ENCODE data around the gene ZNF791.

Gene ZNF791

GRCh38 chr19:12652219-12652618 is 41.5 kb downstream of the ZNF791 start:
- Histone ChIP-seq H4K91ac (ENCODE audit: low read depth, low read length) (no peak overlapping the region), H3K36me3 (ENCODE audit: control insufficient read depth in 1 of 2, insufficient read depth in 2 of 2, low read length in 2 of 2) (peaks cover 31 to 34% of the 10 kb centered on the region in 2 experiments), H3K14ac (ENCODE audit: low read length) (no peak overlapping the region), H3K4me2 (ENCODE audit: low read length) (no peak overlapping the region), H3K27ac (ENCODE audit: low read depth, low read length) (no peak overlapping the region), H3K27me3 (ENCODE audit: insufficient read depth, low read length) (no peaks in the 10 kb centered on the region), H3K79me1 (ENCODE audit: low read length) (no peaks in the 10 kb centered on the region), H4K8ac (ENCODE audit: low read depth, low read length) (no peak overlapping the region), H2AK5ac (ENCODE audit: low read length) (no peak overlapping the region), H2BK12ac (ENCODE audit: low read length) (no peak overlapping the region), H4K12ac (ENCODE audit: low read depth, low read length) (no peak overlapping the region), H2BK120ac (ENCODE audit: insufficient read depth, low read length, poor library complexity) (no peak overlapping the region), H3K18ac (ENCODE audit: low read length) (no peak overlapping the region), H3K9ac (ENCODE audit: low read length) (no peak overlapping the region), H3K4me1 (ENCODE audit: control insufficient read depth in 1 of 2, insufficient read depth in 2 of 2, low read length in 2 of 2) (no peaks in the 10 kb centered on the region), H3K4ac (ENCODE audit: low read depth, low read length) (no peak overlapping the region), H2AFZ (ENCODE audit: insufficient read depth, low read length, poor library complexity) (no peak overlapping the region), H3K79me2 (ENCODE audit: control insufficient read depth, insufficient read depth, low read length, poor library complexity) (no peaks in the 10 kb centered on the region), H3K4me3 (ENCODE audit: low read depth, low read length) (no peak overlapping the region), H2BK5ac (ENCODE audit: low read depth, low read length, poor library complexity) (no peak overlapping the region), H3K23ac (ENCODE audit: low read length) (no peak overlapping the region), H3K9me3 (ENCODE audit: insufficient read depth, low read depth, low read length) (peaks cover 2% of the 10 kb centered on the region)
- DNase-seq: no peak
- no CpG with 5 or more reads among the region's 6 CpGs for WGBS (ENCODE audit: extremely low coverage, insufficient coverage, insufficient read length)

GRCh38 chr19:12655546-12655945 is 44.8 kb downstream of the ZNF791 start:
- Histone ChIP-seq H4K12ac (ENCODE audit: low read depth, low read length) (no peak overlapping the region), H3K79me1 (ENCODE audit: low read length) (no peaks in the 10 kb centered on the region), H3K18ac (ENCODE audit: low read length) (no peak overlapping the region), H2BK5ac (ENCODE audit: low read depth, low read length, poor library complexity) (no peak overlapping the region), H3K27ac (ENCODE audit: low read depth, low read length) (no peak overlapping the region), H2AFZ (ENCODE audit: insufficient read depth, low read length, poor library complexity) (no peak overlapping the region), H3K23ac (ENCODE audit: low read length) (no peak overlapping the region), H3K4me1 (ENCODE audit: control insufficient read depth in 1 of 2, insufficient read depth in 2 of 2, low read length in 2 of 2) (no peaks in the 10 kb centered on the region), H3K4me3 (ENCODE audit: low read depth, low read length) (no peak overlapping the region), H4K8ac (ENCODE audit: low read depth, low read length) (no peak overlapping the region), H2BK120ac (ENCODE audit: insufficient read depth, low read length, poor library complexity) (no peak overlapping the region), H3K4me2 (ENCODE audit: low read length) (no peak overlapping the region), H3K9me3 (ENCODE audit: insufficient read depth, low read depth, low read length) (peaks cover 1% of the 10 kb centered on the region), H2BK12ac (ENCODE audit: low read length) (no peak overlapping the region), H3K9ac (ENCODE audit: low read length) (no peak overlapping the region), H3K14ac (ENCODE audit: low read length) (no peak overlapping the region), H2AK5ac (ENCODE audit: low read length) (no peak overlapping the region), H4K91ac (ENCODE audit: low read depth, low read length) (no peak overlapping the region), H3K4ac (ENCODE audit: low read depth, low read length) (no peak overlapping the region), H3K36me3 (ENCODE audit: control insufficient read depth in 1 of 2, insufficient read depth in 2 of 2, low read length in 2 of 2) (peaks cover 38 to 41% of the 10 kb centered on the region in 2 experiments), H3K79me2 (ENCODE audit: control insufficient read depth, insufficient read depth, low read length, poor library complexity) (no peaks in the 10 kb centered on the region), H3K27me3 (ENCODE audit: insufficient read depth, low read length) (no peaks in the 10 kb centered on the region)
- no peak for DNase-seq
- whole genome bisulfite sequencing (ENCODE audit: extremely low coverage, insufficient coverage, insufficient read length): no CpG with 5 or more reads among the region's 8 CpGs

DNA sequence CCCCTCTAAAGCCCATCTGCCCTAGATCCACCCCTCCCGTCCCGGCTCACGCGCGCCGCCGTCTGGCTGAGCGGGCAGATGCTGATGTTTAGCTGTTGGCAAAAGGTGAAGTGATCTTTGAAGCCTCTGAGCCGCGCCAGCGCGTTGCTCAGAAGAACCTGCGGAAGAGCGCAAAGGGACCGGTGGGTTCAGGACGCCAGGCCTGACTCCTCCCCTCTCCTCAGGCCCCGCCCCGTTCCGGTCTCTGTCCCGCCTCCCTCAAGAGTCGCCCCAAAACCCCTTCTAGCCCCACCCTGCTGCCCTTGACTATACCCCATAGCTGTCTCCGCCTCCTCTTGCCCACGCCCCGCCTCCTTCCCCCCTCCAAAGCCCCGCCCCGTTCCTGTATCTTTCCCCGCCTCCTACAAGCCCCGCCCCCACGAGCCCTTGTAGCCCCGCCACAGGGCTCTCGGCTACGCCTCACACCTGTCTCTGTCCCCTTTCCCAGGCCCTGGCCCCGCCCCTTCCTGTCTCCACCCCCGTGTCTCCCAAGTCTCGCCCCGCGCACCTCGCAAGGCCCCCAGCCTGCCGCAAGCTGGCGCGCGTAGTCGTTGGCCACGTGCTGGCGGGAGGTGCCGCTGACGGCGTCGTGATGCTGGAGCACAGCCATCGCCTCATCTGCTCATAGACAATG is 46.3 kb downstream of the ZNF791 start:
- Histone ChIP-seq H2BK5ac (ENCODE audit: low read depth, low read length, poor library complexity) (no peak overlapping the region), H2BK12ac (ENCODE audit: low read length) (no peak overlapping the region), H2AK5ac (ENCODE audit: low read length) (no peak overlapping the region), H3K4me1 (ENCODE audit: control insufficient read depth in 1 of 2, insufficient read depth in 2 of 2, low read length in 2 of 2) (no peaks in the 10 kb centered on the region), H4K8ac (ENCODE audit: low read depth, low read length) (no peak overlapping the region), H3K79me1 (ENCODE audit: low read length) (no peaks in the 10 kb centered on the region), H3K9me3 (ENCODE audit: insufficient read depth, low read depth, low read length) (peaks cover 1% of the 10 kb centered on the region), H2AFZ (ENCODE audit: insufficient read depth, low read length, poor library complexity) (no peak overlapping the region), H3K79me2 (ENCODE audit: control insufficient read depth, insufficient read depth, low read length, poor library complexity) (no peaks in the 10 kb centered on the region), H3K4ac (ENCODE audit: low read depth, low read length) (no peak overlapping the region), H4K91ac (ENCODE audit: low read depth, low read length) (no peak overlapping the region), H3K9ac (ENCODE audit: low read length) (no peak overlapping the region), H3K14ac (ENCODE audit: low read length) (no peak overlapping the region), H3K23ac (ENCODE audit: low read length) (no peak overlapping the region), H4K12ac (ENCODE audit: low read depth, low read length) (no peak overlapping the region), H3K27ac (ENCODE audit: low read depth, low read length) (no peak overlapping the region), H3K18ac (ENCODE audit: low read length) (no peak overlapping the region), H3K4me2 (ENCODE audit: low read length) (no peak overlapping the region), H2BK120ac (ENCODE audit: insufficient read depth, low read length, poor library complexity) (no peak overlapping the region), H3K4me3 (ENCODE audit: low read depth, low read length) (no peak overlapping the region), H3K27me3 (ENCODE audit: insufficient read depth, low read length) (no peaks in the 10 kb centered on the region), H3K36me3 (ENCODE audit: control insufficient read depth in 1 of 2, insufficient read depth in 2 of 2, low read length in 2 of 2) (peaks cover 39 to 44% of the 10 kb centered on the region in 2 experiments)
- DNase-seq: no peak
- no CpG with 5 or more reads among the region's 50 CpGs for WGBS (ENCODE audit: extremely low coverage, insufficient coverage, insufficient read length)

GRCh38 chr19:12657966-12658365 is 47.2 kb downstream of the ZNF791 start:
- no peak overlapping the region for H3K18ac ChIP-seq (ENCODE audit: low read length)
- no peak overlapping the region for H2BK120ac ChIP-seq (ENCODE audit: insufficient read depth, low read length, poor library complexity)
- H3K27ac ChIP-seq (ENCODE audit: low read depth, low read length): no peak overlapping the region
- no peak overlapping the region for H2AFZ ChIP-seq (ENCODE audit: insufficient read depth, low read length, poor library complexity)
- no peak overlapping the region for H2AK5ac ChIP-seq (ENCODE audit: low read length)
- no peak overlapping the region for H3K4me3 ChIP-seq (ENCODE audit: low read depth, low read length)
- H3K36me3 ChIP-seq (ENCODE audit: control insufficient read depth in 1 of 2, insufficient read depth in 2 of 2, low read length in 2 of 2): peaks cover 38 to 41% of the 10 kb centered on the region in 2 experiments
- H4K91ac ChIP-seq (ENCODE audit: low read depth, low read length): no peak overlapping the region
- H2BK5ac ChIP-seq (ENCODE audit: low read depth, low read length, poor library complexity): no peak overlapping the region
- no peak overlapping the region for H3K4ac ChIP-seq (ENCODE audit: low read depth, low read length)
- H3K4me2 ChIP-seq (ENCODE audit: low read length): no peak overlapping the region
- no peak overlapping the region for H4K8ac ChIP-seq (ENCODE audit: low read depth, low read length)
- H2BK12ac ChIP-seq (ENCODE audit: low read length): no peak overlapping the region
- no CpG with 5 or more reads among the region's 22 CpGs for WGBS (ENCODE audit: extremely low coverage, insufficient coverage, insufficient read length)
- no peak for DNase-seq
- no peaks in the 10 kb centered on the region for H3K27me3 ChIP-seq (ENCODE audit: insufficient read depth, low read length)
- H4K12ac ChIP-seq (ENCODE audit: low read depth, low read length): no peak overlapping the region
- peaks cover 1% of the 10 kb centered on the region for H3K9me3 ChIP-seq (ENCODE audit: insufficient read depth, low read depth, low read length)
- H3K9ac ChIP-seq (ENCODE audit: low read length): no peak overlapping the region
- no peaks in the 10 kb centered on the region for H3K79me1 ChIP-seq (ENCODE audit: low read length)
- H3K14ac ChIP-seq (ENCODE audit: low read length): no peak overlapping the region
- H3K23ac ChIP-seq (ENCODE audit: low read length): no peak overlapping the region
- no peaks in the 10 kb centered on the region for H3K4me1 ChIP-seq (ENCODE audit: control insufficient read depth in 1 of 2, insufficient read depth in 2 of 2, low read length in 2 of 2)
- no peaks in the 10 kb centered on the region for H3K79me2 ChIP-seq (ENCODE audit: control insufficient read depth, insufficient read depth, low read length, poor library complexity)

Measured in trophoblast cell (in vitro differentiated cells and primary cell).